ENCODE data around the gene FAM124B.

FAM124B gene

GRCh38 chr2:224401641-224402342, at the start of gene FAM124B:
Gene FAM124B, minus strand, starts transcription at chr2:224402107. Its CDS starts 339 bp downstream, at chr2:224401768.
- DNase-seq, result no peak

- DNase-seq, result no peak
These were observed 47.6 kb upstream of the FAM124B start for GRCh38 chr2:224449212-224450147.

- no peak for DNase-seq
These were observed 46.3 kb upstream of the FAM124B start for GRCh38 chr2:224448236-224448635.

GRCh38 chr2:224444783-224445182, 42.9 kb upstream of the FAM124B start:
- DNase-seq, result no peak

GRCh38 chr2:224444021-224444420, 42.1 kb upstream of the FAM124B start:
- no peak for DNase-seq

- no peak for DNase-seq
These were observed 40.4 kb upstream of the FAM124B start for GRCh38 chr2:224442071-224442967.

- no peak for DNase-seq
These were observed 39.1 kb upstream of the FAM124B start for GRCh38 chr2:224440988-224441387.

- no peak for DNase-seq
These were observed 36.8 kb upstream of the FAM124B start for GRCh38 chr2:224438726-224439125.

GRCh38 chr2:224436634-224437033, 34.7 kb upstream of the FAM124B start:
- DNase-seq, result no peak

- DNase-seq, result no peak
These were observed 32.7 kb upstream of the FAM124B start for GRCh38 chr2:224434618-224435017.

- no peak for DNase-seq
These were observed 31.5 kb upstream of the FAM124B start for GRCh38 chr2:224433442-224433841.

GRCh38 chr2:224432003-224432579, 30.2 kb upstream of the FAM124B start:
- DNase-seq, result no peak

GRCh38 chr2:224429441-224429810, 27.5 kb upstream of the FAM124B start:
- no peak for DNase-seq

GRCh38 chr2:224428787-224429440, 27.0 kb upstream of the FAM124B start:
- no peak for DNase-seq

GRCh38 chr2:224427471-224427870, 25.6 kb upstream of the FAM124B start:
- DNase-seq, result no peak

- DNase-seq, result no peak
These were observed 24.7 kb upstream of the FAM124B start for GRCh38 chr2:224426656-224427055.

GRCh38 chr2:224421065-224421464, 19.2 kb upstream of the FAM124B start:
- no peak for DNase-seq

GRCh38 chr2:224417947-224418346, 16.0 kb upstream of the FAM124B start:
- DNase-seq, result no peak

- no peak for DNase-seq
These were observed 15.4 kb upstream of the FAM124B start for GRCh38 chr2:224417361-224417729.

GRCh38 chr2:224416656-224417360, 14.9 kb upstream of the FAM124B start:
- DNase-seq, result no peak

- DNase-seq, result no peak
These were observed 11.5 kb upstream of the FAM124B start for GRCh38 chr2:224413381-224413780.

All from DMS 273 treated with DMSO at 0.1 percent for 48 hours (cell line).